ENCODE measurements around the gene CRTC1.

DNA sequence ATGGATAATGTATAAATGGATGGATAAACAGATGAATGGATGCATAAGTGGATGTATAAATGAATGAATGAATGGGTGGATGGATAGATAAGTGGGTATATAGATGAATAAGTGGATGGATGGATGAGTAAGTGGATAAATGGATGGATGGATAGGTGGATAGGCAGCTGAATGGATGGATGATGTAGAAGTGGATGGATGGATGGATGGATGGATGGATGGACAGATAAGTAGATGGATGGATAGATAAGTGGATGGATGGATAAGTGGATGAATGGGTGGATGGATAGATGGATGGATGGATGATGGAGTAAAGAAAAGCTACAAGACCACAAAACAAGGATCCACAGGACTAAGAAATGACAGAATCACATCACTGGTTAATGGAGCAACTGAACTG is 116.6 kb downstream of the CRTC1 start:
- TF ChIP-seq POLR2A (IDR thresholded peaks at IDR 0.05), result no peak
- TF ChIP-seq, protein P1, sequence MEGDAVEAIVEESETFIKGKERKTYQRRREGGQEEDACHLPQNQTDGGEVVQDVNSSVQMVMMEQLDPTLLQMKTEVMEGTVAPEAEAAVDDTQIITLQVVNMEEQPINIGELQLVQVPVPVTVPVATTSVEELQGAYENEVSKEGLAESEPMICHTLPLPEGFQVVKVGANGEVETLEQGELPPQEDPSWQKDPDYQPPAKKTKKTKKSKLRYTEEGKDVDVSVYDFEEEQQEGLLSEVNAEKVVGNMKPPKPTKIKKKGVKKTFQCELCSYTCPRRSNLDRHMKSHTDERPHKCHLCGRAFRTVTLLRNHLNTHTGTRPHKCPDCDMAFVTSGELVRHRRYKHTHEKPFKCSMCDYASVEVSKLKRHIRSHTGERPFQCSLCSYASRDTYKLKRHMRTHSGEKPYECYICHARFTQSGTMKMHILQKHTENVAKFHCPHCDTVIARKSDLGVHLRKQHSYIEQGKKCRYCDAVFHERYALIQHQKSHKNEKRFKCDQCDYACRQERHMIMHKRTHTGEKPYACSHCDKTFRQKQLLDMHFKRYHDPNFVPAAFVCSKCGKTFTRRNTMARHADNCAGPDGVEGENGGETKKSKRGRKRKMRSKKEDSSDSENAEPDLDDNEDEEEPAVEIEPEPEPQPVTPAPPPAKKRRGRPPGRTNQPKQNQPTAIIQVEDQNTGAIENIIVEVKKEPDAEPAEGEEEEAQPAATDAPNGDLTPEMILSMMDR (IDR thresholded peaks at IDR 0.05 in 8 of 11, conservative IDR thresholded peaks at IDR 0.05 in 3 of 11), result no peak
- no peak for TF ChIP-seq POLR2AphosphoS5 (IDR thresholded peaks at IDR 0.05)
